HG03460 (cell line): ENCODE measurements around the gene NUP210.

Source experiments
- ATAC-seq: cut with Tn5 transposase; IDR thresholded peaks from one replicate; pipeline ENCODE4 v1.9.1; 2021; ENCODE audit not compliant: unreplicated experiment

Gene NUP210

GRCh38 chr3:13353506-13353905, 66.6 kb downstream of the NUP210 start:
- ATAC-seq, result no peak

GRCh38 chr3:13352621-13353131, 67.4 kb downstream of the NUP210 start:
- ATAC-seq, result no peak

- ATAC-seq, result no peak
These were observed 70.3 kb downstream of the NUP210 start for GRCh38 chr3:13349823-13350222.

DNA sequence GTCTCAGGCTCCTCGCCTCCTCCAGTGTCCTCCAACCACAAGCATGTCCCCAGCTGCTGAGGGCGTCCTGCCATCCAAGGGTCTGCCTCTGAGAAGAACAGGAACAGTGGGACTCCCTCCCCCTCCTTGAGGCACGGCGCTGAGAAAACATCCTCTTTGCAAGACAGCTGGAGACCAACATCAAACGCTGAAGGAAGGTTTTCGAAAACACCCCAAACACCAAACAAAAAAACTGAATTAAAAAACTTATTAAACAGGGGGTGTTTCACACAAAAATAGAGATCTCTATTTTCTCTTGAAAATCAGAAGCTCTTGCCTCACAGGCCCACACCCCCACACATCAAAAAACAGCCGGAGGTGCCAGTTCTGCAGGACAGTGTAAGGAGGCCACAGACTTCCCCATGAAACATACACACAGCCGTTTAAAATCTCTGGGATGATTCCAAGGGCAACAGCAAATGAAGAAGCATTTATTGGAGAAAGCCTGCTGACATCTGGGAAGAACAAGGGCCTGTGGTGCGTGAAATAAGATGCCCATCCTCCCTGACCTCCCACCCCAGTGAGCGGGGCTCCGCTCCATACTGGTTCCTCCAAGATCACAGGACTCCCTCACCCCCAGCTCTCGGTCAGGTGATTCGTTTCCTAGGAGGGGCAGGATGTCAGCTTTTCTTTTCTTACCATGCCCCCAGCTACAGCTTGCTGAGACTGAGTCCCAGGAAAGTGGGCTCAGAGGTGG, 71.3 kb downstream of the NUP210 start:
- no peak for ATAC-seq

DNA sequence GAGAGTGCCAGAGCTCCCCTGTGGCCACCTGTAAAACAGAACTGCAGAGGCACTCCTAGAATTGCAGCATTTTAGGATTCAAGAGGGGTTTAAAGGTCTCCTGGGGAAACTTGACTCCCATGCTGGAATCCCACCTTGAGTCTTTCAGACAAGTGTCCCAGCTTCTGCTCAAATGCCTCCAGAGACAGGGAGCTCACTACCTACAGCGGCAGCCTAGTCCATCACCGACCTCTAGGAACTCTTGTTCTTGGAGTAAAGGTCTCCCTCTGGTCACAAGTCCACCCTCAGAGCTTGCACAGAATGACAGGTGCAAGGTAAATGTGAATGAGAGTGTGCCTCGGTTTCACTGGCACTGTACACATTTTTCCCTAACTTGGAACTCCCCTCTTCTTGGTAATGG, 72.0 kb downstream of the NUP210 start:
- ATAC-seq, result no peak

- ATAC-seq, result no peak
These were observed 72.7 kb downstream of the NUP210 start for GRCh38 chr3:13347390-13347950.

DNA sequence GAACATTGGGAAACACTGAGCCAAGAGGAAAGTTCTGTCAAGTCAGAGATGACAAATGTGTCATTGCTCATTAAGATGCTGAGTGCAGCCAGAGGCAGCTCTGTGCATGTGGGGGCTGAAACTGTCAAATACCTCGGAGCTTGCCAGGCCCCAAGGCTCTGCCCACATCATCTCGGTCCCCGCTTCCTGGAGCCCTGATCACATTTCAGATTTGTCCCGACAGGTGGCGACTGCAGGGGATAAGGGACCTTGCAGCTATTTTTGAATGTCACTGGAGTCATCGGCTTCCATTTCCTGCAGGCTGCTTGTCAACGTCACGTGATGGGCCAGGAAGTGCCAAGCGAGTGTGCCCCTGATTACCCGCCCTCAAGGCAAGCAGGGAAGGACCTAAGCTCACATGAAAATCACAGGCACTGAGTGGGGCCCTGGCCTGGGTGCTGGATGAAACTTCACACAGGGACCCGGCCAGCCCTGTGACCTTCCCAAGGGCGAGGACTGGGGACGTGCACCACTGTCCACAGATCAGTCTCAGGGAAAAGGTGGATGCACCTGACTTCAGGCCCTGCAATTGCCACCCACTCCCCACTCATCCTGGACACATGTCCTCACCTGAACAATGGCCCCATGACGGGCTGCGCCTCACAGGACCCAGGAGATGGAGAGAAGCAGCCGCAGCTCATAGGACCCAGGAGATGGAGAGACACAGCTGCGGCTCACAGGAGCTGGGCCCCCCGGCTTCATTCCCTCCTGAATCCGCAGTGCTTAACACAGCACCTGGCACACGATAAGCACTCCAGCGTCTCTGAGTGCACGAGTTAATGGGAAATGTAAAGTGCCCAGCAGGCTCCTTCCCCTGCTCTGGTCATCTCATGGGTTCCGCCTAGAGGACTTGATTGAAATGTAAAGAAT, 73.4 kb downstream of the NUP210 start:
- no peak for ATAC-seq

- no peak for ATAC-seq
These were observed 74.3 kb downstream of the NUP210 start for GRCh38 chr3:13345772-13346171.

DNA sequence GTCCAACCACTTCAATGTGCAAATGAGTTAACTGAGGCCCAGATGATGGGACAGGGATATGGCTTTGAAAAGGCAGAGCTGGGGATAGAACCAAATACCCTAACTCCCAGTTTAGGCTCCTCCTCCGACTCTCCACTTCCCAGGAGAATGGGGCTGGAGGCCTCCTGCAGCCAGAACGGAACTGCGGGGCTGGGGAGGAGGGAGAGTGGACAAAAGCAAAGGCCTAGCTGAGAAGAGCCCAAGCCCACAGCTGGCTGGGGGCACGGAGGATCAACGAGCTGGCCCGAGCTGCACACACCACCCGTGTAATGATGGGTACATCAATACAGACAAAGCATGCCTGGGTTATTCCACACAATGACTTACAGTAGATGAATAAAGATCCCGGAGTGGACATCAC, 74.8 kb downstream of the NUP210 start:
- no peak for ATAC-seq

DNA sequence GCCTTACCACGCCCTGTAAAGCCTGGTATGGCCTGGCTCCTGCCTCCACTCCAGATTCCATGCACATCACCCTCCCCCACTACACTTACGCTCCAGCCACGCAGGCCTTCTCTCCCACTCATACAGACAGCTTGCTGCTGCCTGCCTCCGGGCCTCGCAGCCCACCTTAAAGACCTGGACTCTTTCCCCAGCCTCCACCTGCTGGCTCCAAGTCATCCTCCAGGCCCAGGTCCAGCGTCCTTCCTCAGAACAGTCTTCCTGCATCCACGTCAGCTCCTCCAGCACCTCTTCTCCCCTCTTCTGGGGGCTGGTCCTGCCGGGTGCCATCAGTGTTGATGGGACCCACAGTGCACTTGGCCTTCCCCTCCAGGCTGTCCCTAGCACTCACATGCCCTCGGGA, 75.5 kb downstream of the NUP210 start:
- ATAC-seq, result no peak

DNA sequence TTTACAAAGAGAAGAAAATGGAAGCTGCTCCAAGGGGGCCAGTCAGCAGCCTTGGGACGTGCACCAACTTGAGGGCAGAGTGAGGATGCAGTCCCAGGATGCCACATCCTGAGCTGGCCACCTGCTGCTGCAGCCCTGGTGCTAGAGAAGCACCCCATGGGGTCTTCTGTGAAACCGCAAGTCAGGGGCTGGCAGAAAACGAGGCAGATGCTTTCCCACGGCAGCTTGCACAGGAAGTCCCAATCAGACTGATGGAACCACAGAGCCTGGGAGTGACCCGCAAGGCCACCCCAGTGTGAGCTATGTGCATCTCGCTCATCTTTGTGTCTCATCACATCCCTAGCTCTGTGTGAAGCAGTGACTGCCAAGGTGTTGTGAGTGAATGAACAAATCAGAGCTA, 76.5 kb downstream of the NUP210 start:
- ATAC-seq, result no peak

- no peak for ATAC-seq
These were observed 78.8 kb downstream of the NUP210 start for GRCh38 chr3:13341229-13341905.

DNA sequence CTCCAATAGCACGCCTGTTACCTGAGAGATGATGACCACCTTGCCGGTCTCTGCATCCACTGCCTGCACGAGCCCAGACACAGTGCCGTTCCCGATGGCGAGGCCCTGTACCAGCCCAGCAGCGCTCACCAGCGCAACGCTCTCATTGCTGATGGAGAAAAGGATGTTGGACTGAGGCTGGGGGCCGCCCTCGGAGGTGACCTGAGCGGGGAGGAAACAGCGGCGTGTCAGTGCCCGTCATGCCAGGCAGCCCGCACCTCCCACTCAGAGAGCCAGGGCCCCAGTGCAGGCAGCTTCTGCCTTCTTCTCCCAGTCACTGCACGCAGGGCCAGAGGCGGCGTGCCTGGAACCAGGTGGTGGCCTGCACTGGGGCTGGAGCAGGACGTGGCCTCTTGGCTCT, 80.3 kb downstream of the NUP210 start:
- ATAC-seq, result no peak

GRCh38 chr3:13338996-13339395, 81.1 kb downstream of the NUP210 start:
- ATAC-seq, result no peak

DNA sequence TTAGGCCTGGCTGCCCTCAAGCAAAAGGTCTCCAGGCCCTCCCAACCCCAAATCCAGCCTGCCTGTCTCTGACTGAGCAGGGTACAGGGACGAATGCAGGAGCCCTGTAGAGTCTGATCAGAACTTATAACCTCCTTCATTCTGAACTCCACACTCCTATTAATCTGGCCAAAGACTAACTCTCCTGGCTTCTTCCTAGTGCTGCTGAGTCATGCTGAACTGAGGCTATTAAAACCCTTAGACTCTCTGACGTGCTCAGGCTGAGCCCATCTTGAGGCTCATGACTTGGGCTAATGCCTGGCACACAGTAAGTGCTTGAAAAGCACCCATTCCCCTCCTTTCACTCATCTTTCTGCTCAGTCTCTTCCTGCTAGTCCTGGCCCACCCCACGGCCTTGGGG, 81.9 kb downstream of the NUP210 start:
- ATAC-seq, result no peak

GRCh38 chr3:13336592-13336991, 83.5 kb downstream of the NUP210 start:
- no peak for ATAC-seq

GRCh38 chr3:13335503-13335902, 84.6 kb downstream of the NUP210 start:
- ATAC-seq, result no peak

GRCh38 chr3:13335059-13335458, 85.1 kb downstream of the NUP210 start:
- no peak for ATAC-seq

DNA sequence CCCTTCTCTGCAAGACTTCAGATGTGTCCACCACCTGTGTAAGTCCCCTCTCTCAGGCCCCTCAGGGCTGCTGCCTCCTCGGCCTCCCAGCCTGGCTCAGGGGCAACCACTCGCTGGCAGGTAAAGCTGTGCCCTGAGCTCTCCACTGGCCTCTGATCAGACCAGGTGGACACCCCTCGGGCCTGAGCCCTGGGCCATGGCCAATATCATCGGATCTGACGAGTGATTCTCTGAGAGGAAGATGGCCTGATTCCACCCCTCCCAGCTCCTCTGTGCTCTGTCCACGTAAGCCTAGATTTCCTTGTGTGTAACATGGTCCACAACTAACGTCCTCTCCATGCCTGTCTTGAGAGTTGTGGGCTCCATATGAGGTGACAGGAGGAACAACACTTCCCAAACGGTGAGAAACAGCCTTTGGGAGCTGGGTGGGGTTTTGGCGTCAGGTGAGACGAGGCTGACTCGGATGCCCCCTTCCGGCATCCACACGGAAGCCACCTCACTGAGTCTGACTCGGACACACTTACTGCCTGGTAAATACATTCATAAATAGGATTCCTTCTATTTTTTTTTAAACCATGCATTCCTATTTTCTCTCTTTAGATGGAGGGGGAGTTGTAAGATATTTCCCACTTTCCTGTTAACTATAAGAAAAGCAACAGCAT, 86.8 kb downstream of the NUP210 start:
- ATAC-seq, result no peak

DNA sequence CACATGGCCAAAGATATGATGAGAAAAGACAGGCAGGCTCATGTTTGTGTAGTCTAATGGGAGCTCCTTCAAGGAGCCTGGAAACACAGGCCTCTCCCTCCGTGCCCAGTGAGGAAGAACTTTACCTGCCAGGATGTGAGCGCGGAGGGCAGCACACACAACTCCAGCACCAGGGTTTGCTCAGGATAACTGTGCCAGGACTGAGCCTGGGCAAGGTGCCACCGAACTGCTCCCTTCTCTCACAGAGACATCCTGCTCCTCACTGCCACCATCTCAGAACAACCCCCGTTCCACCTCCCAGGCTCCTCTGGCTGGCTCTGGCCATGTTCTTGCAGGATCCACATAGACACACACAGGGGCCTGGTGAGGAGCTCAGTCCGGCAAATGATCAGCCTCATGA, 87.4 kb downstream of the NUP210 start:
- ATAC-seq, result no peak

DNA sequence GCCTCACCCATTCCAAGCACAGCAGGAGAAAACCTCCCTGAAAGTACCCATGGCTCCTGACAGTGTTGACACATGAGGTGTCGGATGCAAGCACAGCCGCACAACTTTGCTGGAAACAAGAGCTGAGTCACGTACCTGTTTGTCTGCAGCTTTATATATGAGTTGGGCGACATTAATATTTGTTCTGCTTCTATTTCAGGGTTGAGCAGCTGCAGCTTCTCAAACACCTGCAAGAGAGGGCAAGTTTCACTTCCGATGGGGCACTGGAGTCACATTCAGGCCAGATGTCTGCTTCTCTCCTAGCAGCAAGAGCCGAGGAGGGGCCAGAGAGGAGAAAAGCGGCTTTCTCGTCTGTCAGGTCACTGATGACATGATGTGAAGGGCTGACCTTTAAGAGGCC, 88.0 kb downstream of the NUP210 start:
- ATAC-seq, result peak; percentile 95
